SK-N-SH (cell line): ENCODE measurements around the gene CD164L2. TPM values are rescaled to one million over a fixed set of nuclear protein-coding genes. Genes with fewer than 3 reads are reported as not detected.

Experiments used
- CTCF ChIA-PET: fragments of 300-600, 350-600 bp; formaldehyde crosslinking; extraction: SDS; loops from one replicate; lab custom pipeline; 2021; lab: Yijun Ruan, JAX
- POLR2A ChIA-PET: fragments of 350-600 bp; sonication (Branson Sonifier 250); formaldehyde crosslinking; extraction: SDS; loops from one replicate; lab custom pipeline; 2020; ENCODE audit warnings: antibody characterized with exemption, inconsistent platforms; lab: Yijun Ruan, JAX
- DNase-seq: peaks from one replicate; pipeline ENCODE4 v3.0.0; 2012
- H2AFZ ChIP-seq: fragments of 200-600 bp; sonication (generic); 2 replicates; pipeline ENCODE4 v1.8.1; 2016; ENCODE audit warnings: antibody characterized with exemption, mild to moderate bottlenecking, low read depth
- H3F3A ChIP-seq: fragments of 200-600 bp; sonication (generic); replicated peaks from 2 replicates; pipeline ENCODE3; 2016; ENCODE audit warnings: antibody characterized with exemption, mild to moderate bottlenecking; ENCODE audit not compliant: insufficient read depth
- H3K27ac ChIP-seq, 2 experiments: fragments of 200-500 bp in 1 of 2; fragments of 200-600 bp in 1 of 2; sonication (Bioruptor generic) in 1 of 2; sonication (generic), shearing (Covaris generic) in 1 of 2; 2 replicates each; pipeline versions ENCODE4 v1.5.1 to v1.6.1; 2014 to 2016; ENCODE audit warnings: low read depth in 2 of 2, inconsistent platforms in 1 of 2, low read length in 1 of 2, mild to moderate bottlenecking in 1 of 2, mixed read lengths in 1 of 2
- H3K27me3 ChIP-seq: fragments of 200-600 bp; sonication (generic), shearing (Covaris generic); 2 replicates; pipeline ENCODE4 v1.6.1; 2016; ENCODE audit warnings: mixed run types; ENCODE audit not compliant: insufficient read depth
- H3K36me3 ChIP-seq, 2 experiments: fragments of 200-500 bp in 1 of 2; fragments of 200-600 bp in 1 of 2; sonication (Bioruptor generic) in 1 of 2; sonication (generic) in 1 of 2; replicated peaks in 1 of 2; 2 replicates each; pipeline versions ENCODE3 to v1.5.1; 2014 to 2016; ENCODE audit warnings: low read length in 1 of 2, mild to moderate bottlenecking in 1 of 2; ENCODE audit not compliant: insufficient read depth in 2 of 2, control insufficient read depth in 1 of 2
- H3K4me1 ChIP-seq, 2 experiments: fragments of 200-500 bp in 1 of 2; fragments of 200-600 bp in 1 of 2; sonication (Bioruptor generic) in 1 of 2; sonication (generic), shearing (Covaris generic) in 1 of 2; 2 replicates each; pipeline versions ENCODE4 v1.5.1 to v1.6.1; 2014 to 2016; ENCODE audit warnings: low read depth in 1 of 2, low read length in 1 of 2, mixed run types in 1 of 2; ENCODE audit not compliant: insufficient read depth in 2 of 2, control insufficient read depth in 1 of 2
- H3K4me2 ChIP-seq: fragments of 200-600 bp; sonication (generic), shearing (Covaris generic); 2 replicates; pipeline ENCODE4 v1.6.1; 2017; ENCODE audit warnings: mixed run types
- H3K4me3 ChIP-seq, 2 experiments: fragments of 200-500 bp in 1 of 2; fragments of 200-600 bp in 1 of 2; sonication (Bioruptor generic) in 1 of 2; sonication (generic), shearing (Covaris generic) in 1 of 2; 2 replicates each; pipeline versions ENCODE4 v1.5.1 to v1.8.1; 2014 to 2016; ENCODE audit warnings: low read depth in 2 of 2, inconsistent platforms in 1 of 2, low read length in 1 of 2, mild to moderate bottlenecking in 1 of 2, mixed read lengths in 1 of 2, moderate library complexity in 1 of 2
- H3K79me2 ChIP-seq: fragments of 200-600 bp; sonication (generic); 2 replicates; pipeline ENCODE4 v1.8.1; 2017; ENCODE audit warnings: mild to moderate bottlenecking; ENCODE audit not compliant: insufficient read depth
- H3K9ac ChIP-seq: fragments of 200-600 bp; sonication (generic); 2 replicates; pipeline ENCODE4 v1.6.1; 2017; ENCODE audit warnings: mixed run types
- H3K9me2 ChIP-seq: fragments of 200-600 bp; sonication (generic); 2 replicates; pipeline ENCODE4 v1.6.1; 2017; ENCODE audit warnings: mixed run types
- H3K9me3 ChIP-seq: fragments of 200-600 bp; sonication (generic); 2 replicates; pipeline ENCODE4 v1.6.1; 2017; ENCODE audit warnings: mixed run types, mild to moderate bottlenecking, moderate library complexity
- H4K20me1 ChIP-seq: fragments of 200-600 bp; sonication (generic); 2 replicates; pipeline ENCODE4 v1.6.1; 2017; ENCODE audit warnings: mild to moderate bottlenecking, mixed run types; ENCODE audit not compliant: insufficient read depth
- GABPA ChIP-seq: IDR thresholded peaks from 2 replicates; pipeline ENCODE4 v1.4.0; 2012; ENCODE audit warnings: low read depth, mild to moderate bottlenecking
- JUND ChIP-seq: IDR thresholded peaks from 2 replicates; pipeline ENCODE4 v1.4.0; 2012
- MEF2A ChIP-seq: IDR thresholded peaks from 2 replicates; pipeline ENCODE4 v1.4.0; 2012; ENCODE audit warnings: low read depth, borderline replicate concordance
- MXI1 ChIP-seq: IDR thresholded peaks from 2 replicates; pipeline ENCODE4 v1.6.1; 2012; ENCODE audit warnings: mild to moderate bottlenecking, low read depth, low read length, improper control_type of control experiment
- NFIC ChIP-seq: IDR thresholded peaks from 2 replicates; pipeline ENCODE4 v1.4.0; 2012; ENCODE audit warnings: borderline replicate concordance
- RAD21 ChIP-seq: IDR thresholded peaks from 2 replicates; pipeline ENCODE4 v1.6.1; 2012; ENCODE audit warnings: mild to moderate bottlenecking, low read length
- SIN3A ChIP-seq: IDR thresholded peaks from 2 replicates; pipeline ENCODE4 v1.6.1; 2012; ENCODE audit warnings: low read depth, mild to moderate bottlenecking, low read length, moderate library complexity, borderline replicate concordance
- SMC3 ChIP-seq: IDR thresholded peaks from 2 replicates; pipeline ENCODE4 v1.6.1; 2012; ENCODE audit warnings: low read depth, low read length, improper control_type of control experiment
- TAF1 ChIP-seq: IDR thresholded peaks from 2 replicates; pipeline ENCODE4 v1.6.1; 2012; ENCODE audit warnings: low read depth, mild to moderate bottlenecking, low read length, moderate library complexity, borderline replicate concordance
- TCF12 ChIP-seq: IDR thresholded peaks from 2 replicates; pipeline ENCODE4 v1.4.0; 2012
- USF2 ChIP-seq: fragments of 150-350 bp; IDR thresholded peaks from 2 replicates; pipeline ENCODE4 v1.6.1; 2017; ENCODE audit warnings: antibody characterized with exemption, low read length, low read depth, borderline replicate concordance
- WGBS: methylation state at CpG from one replicate; pipeline ENCODE4 v1.1.6; 2017; ENCODE audit warnings: low lambda C conversion rate; 5-methylcytosine and 5-hydroxymethylcytosine counted together
- polyA plus RNA-seq, 3 experiments: library from polyadenylated mRNA; depleted of rRNA; stranded (reverse); fragments of >200 nt; gene quantifications; 2 replicates each; pipeline ENCODE4 v1.2.3, GENCODE V29; 2012
- TF ChIP-seq, protein P1 (sequence below): IDR thresholded peaks from 2 replicates; pipeline ENCODE4 v1.4.0; 2012; ENCODE audit warnings: low read depth, borderline replicate concordance
- TF ChIP-seq, protein P2 (sequence below): fragments of 200-600 bp; sonication (generic); IDR thresholded peaks from 2 replicates; pipeline ENCODE4 v1.6.1; 2017; ENCODE audit warnings: antibody characterized with exemption, mild to moderate bottlenecking, moderate library complexity
- TF ChIP-seq, protein P3 (sequence below): IDR thresholded peaks from 2 replicates; pipeline ENCODE4 v1.6.1; 2012; ENCODE audit warnings: mild to moderate bottlenecking, low read depth, low read length, moderate library complexity

The CD164L2 gene
- polyA plus RNA-seq, 1 of the 3 experiments (the other 2 are of a cell fraction) = 0.05 TPM

GRCh38 chr1:27416387-27417111 lies 33.4 kb upstream of the CD164L2 start:
- no peak overlapping the region for H3K4me3 ChIP-seq
- H3F3A ChIP-seq = peaks cover 16% of the 10 kb centered on the region
- H3K27ac ChIP-seq = no peak overlapping the region
- H2AFZ ChIP-seq = no peak overlapping the region
- CTCF ChIA-PET = interaction anchor here (0.6 to 16.9 kb wide), 15 partner anchors 9 to 253 kb away, joined by 3 to 111 read pairs (median 4); partner anchors contain the start of gene AHDC1
- peak; percentile 45 for DNase-seq
- peaks cover 29% of the 10 kb centered on the region for H3K79me2 ChIP-seq
- H3K36me3 ChIP-seq = peaks cover 62 to 66% of the 10 kb centered on the region in 2 experiments
- no peaks in the 10 kb centered on the region for H3K27me3 ChIP-seq
- H3K9ac ChIP-seq = no peak overlapping the region
- peaks cover 0 to 14% of the 10 kb centered on the region in 2 experiments; a peak in 1 of 4 replicates for H3K4me1 ChIP-seq
- no peaks in the 10 kb centered on the region for H3K9me2 ChIP-seq
- POLR2A ChIA-PET = no interaction called here
- TF ChIP-seq GABPA = no peak
- TF ChIP-seq TCF12 = no peak
- TF ChIP-seq RAD21 = peak; percentile 56
- TF ChIP-seq, protein P1, sequence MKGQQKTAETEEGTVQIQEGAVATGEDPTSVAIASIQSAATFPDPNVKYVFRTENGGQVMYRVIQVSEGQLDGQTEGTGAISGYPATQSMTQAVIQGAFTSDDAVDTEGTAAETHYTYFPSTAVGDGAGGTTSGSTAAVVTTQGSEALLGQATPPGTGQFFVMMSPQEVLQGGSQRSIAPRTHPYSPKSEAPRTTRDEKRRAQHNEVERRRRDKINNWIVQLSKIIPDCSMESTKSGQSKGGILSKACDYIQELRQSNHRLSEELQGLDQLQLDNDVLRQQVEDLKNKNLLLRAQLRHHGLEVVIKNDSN = no peak
- TF ChIP-seq MEF2A = no peak
- TF ChIP-seq, protein P2, sequence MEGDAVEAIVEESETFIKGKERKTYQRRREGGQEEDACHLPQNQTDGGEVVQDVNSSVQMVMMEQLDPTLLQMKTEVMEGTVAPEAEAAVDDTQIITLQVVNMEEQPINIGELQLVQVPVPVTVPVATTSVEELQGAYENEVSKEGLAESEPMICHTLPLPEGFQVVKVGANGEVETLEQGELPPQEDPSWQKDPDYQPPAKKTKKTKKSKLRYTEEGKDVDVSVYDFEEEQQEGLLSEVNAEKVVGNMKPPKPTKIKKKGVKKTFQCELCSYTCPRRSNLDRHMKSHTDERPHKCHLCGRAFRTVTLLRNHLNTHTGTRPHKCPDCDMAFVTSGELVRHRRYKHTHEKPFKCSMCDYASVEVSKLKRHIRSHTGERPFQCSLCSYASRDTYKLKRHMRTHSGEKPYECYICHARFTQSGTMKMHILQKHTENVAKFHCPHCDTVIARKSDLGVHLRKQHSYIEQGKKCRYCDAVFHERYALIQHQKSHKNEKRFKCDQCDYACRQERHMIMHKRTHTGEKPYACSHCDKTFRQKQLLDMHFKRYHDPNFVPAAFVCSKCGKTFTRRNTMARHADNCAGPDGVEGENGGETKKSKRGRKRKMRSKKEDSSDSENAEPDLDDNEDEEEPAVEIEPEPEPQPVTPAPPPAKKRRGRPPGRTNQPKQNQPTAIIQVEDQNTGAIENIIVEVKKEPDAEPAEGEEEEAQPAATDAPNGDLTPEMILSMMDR = peak; percentile 58
- no peak for TF ChIP-seq USF2
- TF ChIP-seq NFIC = no peak
- no peak for TF ChIP-seq MXI1
- TF ChIP-seq, protein P3, sequence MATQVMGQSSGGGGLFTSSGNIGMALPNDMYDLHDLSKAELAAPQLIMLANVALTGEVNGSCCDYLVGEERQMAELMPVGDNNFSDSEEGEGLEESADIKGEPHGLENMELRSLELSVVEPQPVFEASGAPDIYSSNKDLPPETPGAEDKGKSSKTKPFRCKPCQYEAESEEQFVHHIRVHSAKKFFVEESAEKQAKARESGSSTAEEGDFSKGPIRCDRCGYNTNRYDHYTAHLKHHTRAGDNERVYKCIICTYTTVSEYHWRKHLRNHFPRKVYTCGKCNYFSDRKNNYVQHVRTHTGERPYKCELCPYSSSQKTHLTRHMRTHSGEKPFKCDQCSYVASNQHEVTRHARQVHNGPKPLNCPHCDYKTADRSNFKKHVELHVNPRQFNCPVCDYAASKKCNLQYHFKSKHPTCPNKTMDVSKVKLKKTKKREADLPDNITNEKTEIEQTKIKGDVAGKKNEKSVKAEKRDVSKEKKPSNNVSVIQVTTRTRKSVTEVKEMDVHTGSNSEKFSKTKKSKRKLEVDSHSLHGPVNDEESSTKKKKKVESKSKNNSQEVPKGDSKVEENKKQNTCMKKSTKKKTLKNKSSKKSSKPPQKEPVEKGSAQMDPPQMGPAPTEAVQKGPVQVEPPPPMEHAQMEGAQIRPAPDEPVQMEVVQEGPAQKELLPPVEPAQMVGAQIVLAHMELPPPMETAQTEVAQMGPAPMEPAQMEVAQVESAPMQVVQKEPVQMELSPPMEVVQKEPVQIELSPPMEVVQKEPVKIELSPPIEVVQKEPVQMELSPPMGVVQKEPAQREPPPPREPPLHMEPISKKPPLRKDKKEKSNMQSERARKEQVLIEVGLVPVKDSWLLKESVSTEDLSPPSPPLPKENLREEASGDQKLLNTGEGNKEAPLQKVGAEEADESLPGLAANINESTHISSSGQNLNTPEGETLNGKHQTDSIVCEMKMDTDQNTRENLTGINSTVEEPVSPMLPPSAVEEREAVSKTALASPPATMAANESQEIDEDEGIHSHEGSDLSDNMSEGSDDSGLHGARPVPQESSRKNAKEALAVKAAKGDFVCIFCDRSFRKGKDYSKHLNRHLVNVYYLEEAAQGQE = no peak
- no peak for TF ChIP-seq JUND
- peak; percentile 58 for TF ChIP-seq SMC3
- TF ChIP-seq SIN3A = no peak
- TF ChIP-seq TAF1 = no peak
- no peaks in the 10 kb centered on the region for H4K20me1 ChIP-seq
- H3K9me3 ChIP-seq = no peaks in the 10 kb centered on the region
- WGBS = 81% methylated on average over 3 of the region's 3 CpGs
- H3K4me2 ChIP-seq = no peak overlapping the region
